Measurements from ENCODE around the gene ZSWIM6. TPM values are rescaled to one million over a fixed set of nuclear protein-coding genes. Genes with fewer than 3 reads are reported as not detected.
"Not testable (repeated sequence)": the region's sequence is repeated elsewhere in the genome, so short reads cannot be mapped to it uniquely, and the experiment has no call there.

ZSWIM6 gene
- total RNA-seq, 1 donor from 2014 or later = 12.5 TPM

DNA sequence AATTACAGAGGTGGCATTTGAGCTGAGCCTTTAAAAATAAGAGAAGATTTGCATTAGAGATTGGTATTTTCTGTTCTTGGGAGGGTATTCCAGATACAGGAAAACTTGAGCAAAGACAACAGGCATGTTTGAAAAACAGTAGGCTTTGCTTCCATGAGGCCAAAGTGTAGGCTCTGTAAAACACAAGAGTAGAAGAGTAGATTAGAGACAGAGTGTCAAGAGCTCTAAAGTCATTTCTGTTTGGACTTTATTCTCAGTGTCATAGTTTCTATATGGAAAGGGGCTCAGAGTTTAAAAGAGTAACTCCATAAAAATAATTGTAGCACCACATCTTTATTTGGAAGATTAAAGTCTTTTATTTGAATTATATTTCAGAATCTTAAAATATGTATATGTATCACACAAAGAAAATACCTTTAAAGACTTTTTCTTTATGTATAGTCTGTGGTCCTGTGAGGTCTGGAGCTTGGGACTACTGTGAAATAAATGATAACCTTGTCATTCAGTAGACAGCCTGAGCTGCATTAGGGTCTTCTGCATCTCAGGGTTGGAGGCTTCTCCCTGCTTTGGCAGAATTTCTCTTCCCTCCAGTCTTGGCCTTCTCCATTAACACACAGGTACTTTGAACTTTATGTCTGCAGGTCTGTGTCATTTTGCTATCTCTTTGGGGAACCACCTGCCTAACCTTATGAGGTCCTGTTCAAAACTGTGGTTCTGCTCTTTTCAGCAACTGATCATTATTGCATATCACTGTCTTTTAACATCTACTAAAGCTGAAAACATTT, 73.6 kb downstream of the ZSWIM6 start:
- DNase-seq (ENCODE audit: low spot score) = no peak

DNA sequence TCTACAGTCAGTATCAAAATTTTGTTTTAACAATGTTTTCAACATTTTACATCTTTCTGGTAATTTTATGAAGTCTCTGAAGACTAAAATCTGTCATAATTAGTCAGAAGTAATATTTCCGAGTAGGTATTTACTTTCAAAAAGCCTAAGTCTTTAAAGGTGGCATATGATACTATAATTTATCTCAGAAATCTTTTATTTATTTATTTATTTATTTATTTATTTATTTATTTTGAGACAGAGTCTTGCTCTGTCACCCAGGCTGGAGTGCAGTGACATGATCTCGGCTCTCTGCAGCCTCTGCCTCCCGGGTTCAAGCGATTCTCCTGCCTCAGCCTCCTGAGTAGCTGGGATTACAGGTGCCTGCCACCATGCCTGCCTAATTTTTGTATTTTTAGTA, 74.4 kb downstream of the ZSWIM6 start:
- DNase-seq (ENCODE audit: low spot score) = not testable (repeated sequence)

DNA sequence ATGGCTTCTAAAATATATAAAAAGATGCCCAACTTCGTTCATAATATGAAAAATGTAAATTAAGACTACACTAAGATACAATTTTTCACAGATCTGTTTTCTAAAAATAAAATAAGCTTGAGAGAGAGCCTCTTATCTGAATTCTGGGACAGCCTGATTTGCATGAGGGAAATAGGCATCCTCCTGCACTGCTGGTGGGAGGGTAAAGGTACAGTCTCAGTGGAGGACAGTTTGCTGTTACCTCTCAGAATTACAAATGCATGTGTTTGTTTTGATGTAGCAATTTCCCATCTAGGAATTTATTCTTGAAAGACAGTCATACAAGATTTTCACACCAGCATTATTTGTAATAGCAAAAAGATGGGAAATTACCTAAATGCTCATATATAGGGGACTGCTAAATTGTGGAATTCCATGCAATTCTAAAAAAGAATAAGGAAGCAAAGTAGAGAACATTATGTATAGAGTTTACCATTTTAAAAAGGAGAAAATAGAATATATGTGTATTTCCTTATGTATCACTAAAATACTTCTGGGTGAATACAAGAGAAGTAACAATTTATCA, 75.7 kb downstream of the ZSWIM6 start:
- DNase-seq (ENCODE audit: low spot score) = no peak

DNA sequence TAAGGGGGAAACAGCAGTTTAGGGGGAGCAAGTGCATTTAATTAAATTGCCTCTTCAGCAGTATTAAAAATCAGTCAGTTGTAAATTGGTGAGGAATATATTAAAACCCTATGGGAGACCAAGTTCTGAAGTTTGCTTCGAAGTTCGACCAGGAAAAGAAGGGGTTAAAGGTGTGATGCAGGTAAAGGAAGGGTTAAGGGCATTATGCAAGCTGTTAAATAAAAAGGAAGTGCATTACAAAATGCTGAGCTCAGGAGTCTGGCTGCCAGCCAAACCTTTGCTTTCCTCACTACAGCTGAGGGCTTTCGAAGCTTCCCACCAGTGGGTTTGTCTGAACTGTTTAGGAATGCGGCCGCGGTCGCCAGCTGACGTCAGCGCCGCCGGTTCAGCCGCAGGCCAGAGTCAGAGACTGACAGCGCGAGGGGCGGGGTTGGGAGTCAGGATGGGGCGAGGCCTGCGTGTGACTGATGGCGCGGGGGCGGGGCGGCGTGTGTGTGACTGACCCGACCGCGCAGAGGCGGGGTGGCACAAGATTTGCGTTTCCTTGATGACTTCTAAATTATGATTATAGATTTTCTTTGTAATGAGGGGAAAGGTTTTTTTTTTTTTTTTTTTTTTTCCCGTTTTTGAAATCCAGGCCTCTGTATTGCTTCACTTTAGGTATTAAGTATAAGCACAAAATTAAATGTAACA, 76.6 kb downstream of the ZSWIM6 start:
- peak; percentile 100 for DNase-seq (ENCODE audit: low spot score)

DNA sequence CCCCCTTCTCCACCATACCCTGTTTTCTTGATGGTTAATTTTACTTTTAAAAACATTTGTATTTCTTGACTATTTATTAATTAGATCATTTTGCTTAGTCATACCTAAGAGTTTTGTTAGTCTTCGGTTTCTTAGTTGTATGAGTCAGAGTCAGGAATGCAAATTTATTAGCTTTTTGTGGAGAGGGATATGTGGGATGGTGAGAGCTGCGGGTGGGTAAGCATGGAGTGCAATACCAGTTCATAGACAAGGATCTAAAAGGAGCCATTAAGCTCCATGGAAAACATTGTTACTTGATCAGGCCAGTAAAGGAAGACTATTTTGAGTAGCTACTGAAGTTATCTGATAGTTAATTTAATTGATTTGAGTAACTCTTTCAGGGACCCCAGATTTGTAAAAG, 77.5 kb downstream of the ZSWIM6 start:
- DNase-seq (ENCODE audit: low spot score) = no peak

DNA sequence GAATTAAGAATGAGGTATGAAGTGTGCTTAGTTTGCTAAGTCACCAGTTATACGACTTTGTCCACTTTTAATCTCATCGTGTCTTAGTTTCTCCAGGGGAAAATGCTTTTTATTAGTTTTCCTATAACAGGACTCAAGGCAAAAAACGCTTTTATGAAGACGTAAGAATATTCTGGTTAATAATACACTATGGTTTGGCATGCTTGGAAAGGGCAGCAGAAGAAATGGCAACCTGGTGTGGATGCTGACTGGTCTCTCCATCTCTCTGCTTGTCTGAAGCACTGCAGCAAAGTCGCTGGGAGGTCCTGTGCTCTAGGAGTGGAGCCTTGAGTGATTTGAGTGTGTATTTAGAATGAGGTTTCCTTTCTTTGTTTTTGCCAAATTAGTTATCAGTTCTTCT, 78.8 kb downstream of the ZSWIM6 start:
- no peak for DNase-seq (ENCODE audit: low spot score)

DNA sequence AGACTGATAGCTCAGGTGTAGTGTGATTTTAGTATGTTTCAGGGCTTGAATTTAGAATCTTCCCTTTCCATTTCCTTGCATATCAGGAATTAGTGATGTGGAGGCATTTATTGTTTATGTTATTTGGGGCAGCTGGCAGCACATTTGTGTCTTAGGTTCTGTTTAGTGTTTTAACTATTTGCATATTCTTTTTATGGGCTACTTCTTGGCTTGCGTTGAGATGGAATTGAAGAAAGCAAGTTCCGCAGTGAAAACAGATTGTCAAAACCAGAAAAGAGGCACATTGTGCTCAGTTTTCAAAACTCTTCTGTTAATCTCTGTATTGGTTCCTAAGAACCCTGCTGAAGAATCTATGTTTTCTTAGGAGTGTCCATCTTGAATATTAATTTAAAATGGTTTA, 80.3 kb downstream of the ZSWIM6 start:
- DNase-seq (ENCODE audit: low spot score) = no peak

DNA sequence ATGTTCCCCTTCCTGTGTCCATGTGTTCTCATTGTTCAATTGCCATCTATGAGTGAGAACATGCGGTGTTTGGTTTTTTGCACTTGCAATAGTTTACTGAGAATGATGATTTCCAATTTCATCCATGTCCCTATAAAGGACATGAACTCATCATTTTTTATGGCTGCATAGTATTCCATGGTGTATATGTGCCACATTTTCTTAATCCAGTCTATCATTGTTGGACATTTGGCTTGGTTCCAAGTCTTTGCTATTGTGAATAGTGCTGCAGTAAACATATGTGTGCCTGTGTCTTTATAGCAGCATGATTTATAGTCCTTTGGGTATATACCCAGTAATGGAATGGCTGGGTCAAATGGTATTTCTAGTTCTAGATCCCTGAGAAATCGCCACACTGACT, 81.1 kb downstream of the ZSWIM6 start:
- not testable (repeated sequence) for DNase-seq (ENCODE audit: low spot score)

DNA sequence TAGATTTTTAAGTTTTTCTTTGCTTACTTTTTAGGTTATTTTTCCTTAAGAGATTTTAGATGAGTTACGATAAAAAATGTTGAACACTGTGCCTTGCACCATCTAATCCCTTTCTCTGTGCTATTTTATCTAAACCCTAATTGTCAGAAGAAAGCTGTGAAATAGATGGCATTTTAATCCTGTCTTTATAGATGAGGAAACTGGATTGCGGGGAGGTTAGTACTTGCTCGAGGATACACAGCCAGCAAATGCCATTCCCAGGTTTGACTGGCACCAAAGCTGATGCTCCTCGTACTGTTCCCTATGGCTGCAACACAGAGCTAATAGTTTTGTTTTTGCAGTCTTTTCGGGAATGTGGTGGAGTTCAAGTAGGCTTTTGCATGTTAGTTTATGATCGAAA, 82.7 kb downstream of the ZSWIM6 start:
- DNase-seq (ENCODE audit: low spot score) = no peak

DNA sequence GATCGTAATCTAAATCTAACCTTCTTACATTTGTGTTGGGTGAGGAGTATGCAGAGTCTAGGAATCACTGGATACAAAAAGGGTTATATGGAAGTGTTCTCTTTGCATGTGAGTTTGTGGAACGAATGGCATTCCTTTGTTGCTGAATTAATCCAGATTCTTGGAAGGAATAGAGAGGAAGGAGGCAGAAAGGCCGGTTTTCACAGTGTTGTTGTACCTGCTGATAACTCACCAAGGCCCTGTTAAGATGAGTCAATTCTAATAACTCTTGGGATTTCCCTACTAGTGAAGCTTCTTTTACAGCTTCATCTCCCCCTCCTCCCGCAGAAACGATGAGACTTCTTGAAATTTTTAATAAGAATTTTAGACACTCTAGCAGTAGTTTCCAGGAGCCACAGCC, 84.0 kb downstream of the ZSWIM6 start:
- DNase-seq (ENCODE audit: low spot score) = no peak

DNA sequence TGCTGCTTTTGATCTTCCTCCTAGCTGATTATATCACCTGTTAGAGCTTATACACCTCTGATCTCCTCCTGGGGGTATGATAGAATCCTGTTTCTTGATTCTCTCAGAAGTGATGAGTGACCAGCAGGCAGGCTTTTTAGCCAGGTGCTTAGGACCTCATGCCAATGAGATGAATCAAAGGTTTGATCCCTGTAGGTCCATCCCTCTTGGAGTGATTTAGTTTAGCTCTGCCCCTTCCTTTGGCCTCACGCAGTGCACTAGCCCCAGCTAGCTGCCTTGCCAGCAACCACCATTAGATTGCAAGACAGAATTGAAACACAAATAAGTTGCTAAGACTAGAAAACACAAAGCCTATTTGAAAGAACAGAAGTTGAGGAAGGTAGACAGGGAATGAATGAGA, 84.4 kb downstream of the ZSWIM6 start:
- no peak for DNase-seq (ENCODE audit: low spot score)

DNA sequence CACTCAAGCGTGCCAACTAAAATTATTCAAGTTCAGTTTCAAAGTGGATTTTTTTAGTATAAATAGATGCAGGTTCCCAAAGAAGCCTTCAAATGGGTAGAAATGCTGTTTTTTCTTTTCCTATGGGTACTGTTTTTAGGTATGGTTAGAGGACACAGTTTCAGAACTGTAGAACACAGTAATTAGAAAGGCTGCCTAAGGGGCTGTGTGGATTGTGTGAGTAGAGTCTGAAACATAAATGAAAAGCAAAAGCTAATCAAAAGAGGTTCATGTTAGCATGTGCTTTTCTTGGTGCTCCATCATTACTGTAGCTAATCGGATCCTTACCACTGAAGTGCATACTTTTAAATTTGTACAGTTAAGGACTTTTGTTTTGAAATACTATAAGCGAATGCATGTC, 85.3 kb downstream of the ZSWIM6 start:
- DNase-seq (ENCODE audit: low spot score) = no peak

DNA sequence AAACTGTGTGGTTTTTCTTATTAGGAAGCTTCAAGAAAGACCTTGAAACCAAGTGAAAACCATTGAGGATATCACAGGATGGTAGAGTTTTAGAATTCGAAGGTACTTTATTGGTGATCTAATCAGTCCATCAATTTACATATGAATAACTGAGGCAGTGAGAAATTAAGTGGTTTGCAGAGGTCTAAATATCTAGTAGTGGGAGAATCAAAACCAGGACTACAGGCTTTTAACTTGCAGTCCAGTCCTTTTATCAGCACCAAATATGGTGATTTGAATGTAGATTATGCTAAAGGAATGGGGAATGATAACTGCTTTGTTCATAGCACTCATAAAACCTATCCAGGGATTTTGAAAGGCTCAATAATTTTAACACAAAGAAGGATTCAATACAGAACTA, 85.8 kb downstream of the ZSWIM6 start:
- DNase-seq (ENCODE audit: low spot score) = no peak

DNA sequence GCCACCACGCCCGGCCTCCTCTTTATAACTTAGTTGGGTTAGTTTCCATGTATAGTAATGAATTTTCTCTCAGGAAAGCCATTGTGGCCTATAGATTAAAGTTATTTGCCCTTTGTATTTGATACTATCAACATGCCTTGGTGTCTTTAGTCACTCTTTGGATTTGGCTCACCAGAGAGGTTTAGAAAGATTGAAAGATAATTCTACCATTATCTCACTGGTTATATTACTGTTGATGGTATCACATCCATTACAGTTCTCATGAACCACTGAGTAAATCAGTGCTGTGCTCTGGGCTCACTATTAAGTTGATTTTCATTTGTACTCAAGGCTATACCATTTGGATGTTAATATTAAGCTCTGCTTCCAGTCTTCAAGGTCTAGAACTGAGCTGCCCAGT, 87.0 kb downstream of the ZSWIM6 start:
- no peak for DNase-seq (ENCODE audit: low spot score)

DNA sequence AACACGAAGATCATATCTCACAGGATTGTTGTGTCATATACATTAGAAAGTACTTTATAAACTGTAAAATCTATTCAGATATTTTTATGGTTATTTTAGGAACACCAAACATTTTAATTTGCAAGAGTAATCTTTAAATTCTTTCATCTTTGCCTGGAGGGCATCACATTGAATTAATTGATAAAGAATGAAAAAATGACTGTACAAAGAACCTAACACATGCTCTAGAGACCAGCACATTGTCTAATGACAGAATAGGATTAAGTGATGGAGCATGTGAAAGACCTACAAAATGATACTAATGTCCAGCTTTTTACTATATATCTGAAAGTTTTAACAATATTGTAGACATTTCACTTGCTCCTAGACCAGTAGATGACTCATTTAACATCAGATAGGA, 88.0 kb downstream of the ZSWIM6 start:
- DNase-seq (ENCODE audit: low spot score) = no peak

DNA sequence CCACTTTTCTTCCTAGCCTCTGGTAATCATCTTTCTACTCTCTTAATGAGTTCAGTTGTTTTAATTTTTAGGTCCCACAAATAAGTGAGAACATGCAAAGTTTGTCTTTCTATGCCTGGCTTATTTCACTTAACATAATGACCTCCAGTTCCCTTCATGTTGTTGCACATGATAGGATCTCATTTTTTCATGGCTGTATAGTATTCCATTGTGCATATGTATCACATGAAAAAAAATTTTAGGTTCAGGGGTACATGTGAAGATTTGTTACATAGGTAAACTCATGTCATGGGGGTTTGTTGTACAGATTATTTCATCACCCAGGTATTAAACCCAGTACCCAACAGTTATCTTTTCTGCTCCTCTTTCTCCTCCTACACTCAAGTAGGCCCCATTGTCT, 89.2 kb downstream of the ZSWIM6 start:
- not testable (repeated sequence) for DNase-seq (ENCODE audit: low spot score)

DNA sequence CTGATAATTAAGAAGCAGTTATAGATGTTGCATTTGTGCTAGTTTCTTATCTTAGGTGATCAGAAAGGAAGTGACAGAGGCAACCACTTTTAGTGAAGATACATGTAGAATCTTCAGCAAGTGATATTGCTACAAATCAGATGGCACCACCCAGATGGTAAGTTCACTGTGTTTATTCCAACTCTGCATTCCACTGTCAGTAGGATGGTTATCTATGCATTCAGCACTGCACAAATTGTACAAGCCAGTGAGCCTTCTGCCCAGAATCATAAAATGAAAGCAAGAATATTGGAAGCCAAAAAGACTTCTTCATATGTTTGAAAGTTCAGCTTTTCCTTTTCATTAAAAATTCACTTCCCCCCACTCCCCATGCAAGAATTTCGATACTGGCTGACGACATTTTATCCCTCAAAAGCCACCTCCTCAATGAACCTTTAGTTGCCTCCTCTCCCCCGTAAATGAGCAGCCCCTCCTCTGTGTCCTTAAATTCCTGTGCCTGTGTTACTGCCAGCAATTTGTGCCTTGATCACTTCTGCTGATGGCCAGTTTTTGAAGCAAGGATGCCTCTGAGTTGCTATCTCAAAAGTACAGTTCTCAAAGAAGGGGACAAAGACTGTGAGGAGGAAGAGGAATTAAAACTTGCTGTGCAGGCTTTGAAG, 91.6 kb downstream of the ZSWIM6 start:
- DNase-seq (ENCODE audit: low spot score) = no peak

DNA sequence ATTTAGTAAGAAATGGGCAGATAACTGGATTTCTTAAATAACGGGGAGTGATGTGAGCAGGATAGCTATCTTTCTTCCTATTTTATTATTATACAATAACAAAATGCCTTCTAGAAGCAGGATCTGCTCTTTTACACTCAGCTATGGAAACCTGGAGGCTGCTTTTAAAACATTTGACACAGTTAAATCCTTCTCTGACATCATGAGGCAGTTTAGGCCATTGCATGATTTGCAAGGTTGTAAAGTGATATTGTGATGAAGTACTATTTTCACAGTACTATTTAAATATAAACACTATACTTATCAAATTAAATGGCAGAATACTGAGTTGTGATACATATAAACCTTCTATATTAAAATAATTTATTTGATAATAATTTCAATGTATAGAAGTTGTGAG, 93.9 kb downstream of the ZSWIM6 start:
- DNase-seq (ENCODE audit: low spot score) = no peak

DNA sequence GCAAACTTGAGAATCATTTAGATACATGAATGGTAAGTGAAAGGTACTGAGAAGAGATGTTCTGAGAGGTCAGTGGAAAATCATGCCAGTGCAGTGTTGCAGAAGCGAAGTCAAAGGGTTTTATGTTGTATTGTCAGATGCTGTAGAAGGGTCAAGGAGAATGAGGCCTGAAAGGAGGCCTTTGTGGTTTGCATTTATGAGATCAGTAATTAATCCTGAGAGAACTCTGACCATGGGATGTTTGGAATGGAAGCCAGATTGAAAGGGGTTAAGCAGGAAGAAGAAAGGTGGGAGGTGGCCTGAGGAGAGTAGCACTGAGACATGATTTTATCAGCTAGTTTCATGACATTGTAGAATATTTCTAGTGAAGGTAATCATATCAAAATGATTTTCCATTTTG, 97.8 kb downstream of the ZSWIM6 start:
- DNase-seq (ENCODE audit: low spot score) = no peak

DNA sequence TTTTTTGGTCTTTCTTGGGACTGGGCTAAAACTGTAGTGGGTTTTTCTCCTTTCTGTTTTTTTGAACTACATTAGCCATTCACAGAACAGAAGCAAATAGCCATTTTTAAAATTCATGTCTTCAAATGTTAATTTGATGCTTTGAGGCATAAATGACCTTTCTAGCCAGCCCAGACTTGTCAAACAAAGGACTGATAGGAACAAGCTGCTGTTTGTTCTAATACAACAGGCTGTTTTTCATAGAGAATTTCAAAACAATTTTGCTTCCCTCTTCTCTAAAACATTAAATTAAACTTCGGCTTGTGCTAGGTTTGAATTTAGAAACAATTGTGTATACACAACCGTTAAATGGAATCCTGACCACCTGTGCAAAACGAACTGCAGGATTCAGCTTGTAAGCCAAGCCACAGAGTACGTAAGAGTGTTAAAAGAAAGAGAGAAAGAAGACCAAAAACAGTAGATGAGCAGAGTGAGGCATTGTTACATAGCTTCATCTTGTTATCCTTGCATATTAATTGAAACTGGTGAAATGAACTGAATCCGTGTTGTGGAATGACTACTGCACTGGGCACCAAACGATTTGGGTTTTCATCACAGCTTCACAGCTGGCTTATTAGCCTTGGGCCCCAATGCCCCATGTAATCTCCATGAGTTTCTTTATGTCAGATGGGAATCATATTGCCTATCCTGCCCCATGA, 100.0 kb downstream of the ZSWIM6 start:
- no peak for DNase-seq (ENCODE audit: low spot score)

DNA sequence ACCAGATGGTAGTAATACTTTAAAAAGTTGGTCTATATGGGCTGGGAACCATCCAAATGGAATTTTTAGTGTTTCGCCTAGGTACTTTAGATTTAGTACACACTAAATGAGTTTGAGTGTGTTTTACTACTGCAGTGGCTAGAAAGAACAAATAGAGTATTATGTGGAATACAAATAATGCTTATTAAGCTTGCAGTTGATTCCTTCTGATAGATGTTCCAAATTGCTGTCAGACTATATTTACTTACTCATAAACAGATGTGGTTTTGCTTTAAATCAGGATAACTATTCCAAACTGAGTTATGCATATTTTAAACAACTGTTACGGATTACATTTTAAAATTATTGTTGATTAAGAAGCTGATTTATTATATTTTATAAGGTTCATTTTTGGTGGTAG, 103.3 kb downstream of the ZSWIM6 start:
- no peak for DNase-seq (ENCODE audit: low spot score)
